SK-N-SH (cell line): ENCODE data around the gene TGFBR3. TPM values are rescaled to one million over a fixed set of nuclear protein-coding genes. Genes with fewer than 3 reads are reported as not detected.

Experiments used
- CTCF ChIA-PET: fragments of 300-600, 350-600 bp; formaldehyde crosslinking; extraction: SDS; loops from one replicate; lab custom pipeline; 2021; lab: Yijun Ruan, JAX
- POLR2A ChIA-PET: fragments of 350-600 bp; sonication (Branson Sonifier 250); formaldehyde crosslinking; extraction: SDS; loops from one replicate; lab custom pipeline; 2020; ENCODE audit warnings: antibody characterized with exemption, inconsistent platforms; lab: Yijun Ruan, JAX
- DNase-seq: peaks from one replicate; pipeline ENCODE4 v3.0.0; 2012
- H2AFZ ChIP-seq: fragments of 200-600 bp; sonication (generic); 2 replicates; pipeline ENCODE4 v1.8.1; 2016; ENCODE audit warnings: antibody characterized with exemption, mild to moderate bottlenecking, low read depth
- H3F3A ChIP-seq: fragments of 200-600 bp; sonication (generic); replicated peaks from 2 replicates; pipeline ENCODE3; 2016; ENCODE audit warnings: antibody characterized with exemption, mild to moderate bottlenecking; ENCODE audit not compliant: insufficient read depth
- H3K27ac ChIP-seq, 2 experiments: fragments of 200-500 bp in 1 of 2; fragments of 200-600 bp in 1 of 2; sonication (Bioruptor generic) in 1 of 2; sonication (generic), shearing (Covaris generic) in 1 of 2; 2 replicates each; pipeline versions ENCODE4 v1.5.1 to v1.6.1; 2014 to 2016; ENCODE audit warnings: low read depth in 2 of 2, inconsistent platforms in 1 of 2, low read length in 1 of 2, mild to moderate bottlenecking in 1 of 2, mixed read lengths in 1 of 2
- H3K27me3 ChIP-seq: fragments of 200-600 bp; sonication (generic), shearing (Covaris generic); 2 replicates; pipeline ENCODE4 v1.6.1; 2016; ENCODE audit warnings: mixed run types; ENCODE audit not compliant: insufficient read depth
- H3K36me3 ChIP-seq, 2 experiments: fragments of 200-500 bp in 1 of 2; fragments of 200-600 bp in 1 of 2; sonication (Bioruptor generic) in 1 of 2; sonication (generic) in 1 of 2; replicated peaks in 1 of 2; 2 replicates each; pipeline versions ENCODE3 to v1.5.1; 2014 to 2016; ENCODE audit warnings: low read length in 1 of 2, mild to moderate bottlenecking in 1 of 2; ENCODE audit not compliant: insufficient read depth in 2 of 2, control insufficient read depth in 1 of 2
- H3K4me1 ChIP-seq, 2 experiments: fragments of 200-500 bp in 1 of 2; fragments of 200-600 bp in 1 of 2; sonication (Bioruptor generic) in 1 of 2; sonication (generic), shearing (Covaris generic) in 1 of 2; 2 replicates each; pipeline versions ENCODE4 v1.5.1 to v1.6.1; 2014 to 2016; ENCODE audit warnings: low read depth in 1 of 2, low read length in 1 of 2, mixed run types in 1 of 2; ENCODE audit not compliant: insufficient read depth in 2 of 2, control insufficient read depth in 1 of 2
- H3K4me2 ChIP-seq: fragments of 200-600 bp; sonication (generic), shearing (Covaris generic); 2 replicates; pipeline ENCODE4 v1.6.1; 2017; ENCODE audit warnings: mixed run types
- H3K4me3 ChIP-seq, 2 experiments: fragments of 200-500 bp in 1 of 2; fragments of 200-600 bp in 1 of 2; sonication (Bioruptor generic) in 1 of 2; sonication (generic), shearing (Covaris generic) in 1 of 2; 2 replicates each; pipeline versions ENCODE4 v1.5.1 to v1.8.1; 2014 to 2016; ENCODE audit warnings: low read depth in 2 of 2, inconsistent platforms in 1 of 2, low read length in 1 of 2, mild to moderate bottlenecking in 1 of 2, mixed read lengths in 1 of 2, moderate library complexity in 1 of 2
- H3K79me2 ChIP-seq: fragments of 200-600 bp; sonication (generic); 2 replicates; pipeline ENCODE4 v1.8.1; 2017; ENCODE audit warnings: mild to moderate bottlenecking; ENCODE audit not compliant: insufficient read depth
- H3K9ac ChIP-seq: fragments of 200-600 bp; sonication (generic); 2 replicates; pipeline ENCODE4 v1.6.1; 2017; ENCODE audit warnings: mixed run types
- H3K9me2 ChIP-seq: fragments of 200-600 bp; sonication (generic); 2 replicates; pipeline ENCODE4 v1.6.1; 2017; ENCODE audit warnings: mixed run types
- H3K9me3 ChIP-seq: fragments of 200-600 bp; sonication (generic); 2 replicates; pipeline ENCODE4 v1.6.1; 2017; ENCODE audit warnings: mixed run types, mild to moderate bottlenecking, moderate library complexity
- H4K20me1 ChIP-seq: fragments of 200-600 bp; sonication (generic); 2 replicates; pipeline ENCODE4 v1.6.1; 2017; ENCODE audit warnings: mild to moderate bottlenecking, mixed run types; ENCODE audit not compliant: insufficient read depth
- CTCF ChIP-seq: fragments of 200-600 bp; sonication (generic); IDR thresholded peaks from 2 replicates; pipeline ENCODE4 v1.6.1; 2017; ENCODE audit warnings: antibody characterized with exemption, mild to moderate bottlenecking, moderate library complexity
- ELF1 ChIP-seq: IDR thresholded peaks from 2 replicates; pipeline ENCODE4 v1.4.0; 2012
- EP300 ChIP-seq, 2 experiments: IDR thresholded peaks; 2 replicates each; pipeline versions ENCODE4 v1.4.0 to v1.6.1; 2012; ENCODE audit warnings: borderline replicate concordance in 1 of 2, low read depth in 1 of 2, low read length in 1 of 2
- EZH2phosphoT487 ChIP-seq: fragments of 200-600 bp; sonication (generic); IDR thresholded peaks from 2 replicates; pipeline ENCODE4 v1.6.1; 2017; ENCODE audit warnings: low read depth, mixed run types, mild to moderate bottlenecking, antibody characterized with exemption, moderate library complexity, borderline replicate concordance
- FOXJ3 ChIP-seq: sonication (generic); formaldehyde crosslinking; IDR thresholded peaks from 2 replicates; pipeline ENCODE4 v1.5.1; 2020; ENCODE audit warnings: mild to moderate bottlenecking, missing genetic modification reagents
- FOXM1 ChIP-seq: IDR thresholded peaks from 2 replicates; pipeline ENCODE4 v1.4.0; 2012; ENCODE audit warnings: low read depth, mild to moderate bottlenecking
- GABPA ChIP-seq: IDR thresholded peaks from 2 replicates; pipeline ENCODE4 v1.4.0; 2012; ENCODE audit warnings: low read depth, mild to moderate bottlenecking
- IRF3 ChIP-seq: fragments of 150-350 bp; IDR thresholded peaks from 2 replicates; pipeline ENCODE4 v1.6.1; 2016; ENCODE audit warnings: mild to moderate bottlenecking, low read depth, low read length
- JUND ChIP-seq: IDR thresholded peaks from 2 replicates; pipeline ENCODE4 v1.4.0; 2012
- RAD21 ChIP-seq: IDR thresholded peaks from 2 replicates; pipeline ENCODE4 v1.6.1; 2012; ENCODE audit warnings: mild to moderate bottlenecking, low read length
- RCOR1 ChIP-seq: fragments of 150-350 bp; IDR thresholded peaks from 2 replicates; pipeline ENCODE4 v1.6.1; 2017; ENCODE audit warnings: antibody characterized with exemption, low read length
- RFX5 ChIP-seq: IDR thresholded peaks from 2 replicates; pipeline ENCODE4 v1.6.1; 2012; ENCODE audit warnings: mild to moderate bottlenecking, improper control_type of control experiment, low read length
- SMC3 ChIP-seq: IDR thresholded peaks from 2 replicates; pipeline ENCODE4 v1.6.1; 2012; ENCODE audit warnings: low read depth, low read length, improper control_type of control experiment
- TAF1 ChIP-seq: IDR thresholded peaks from 2 replicates; pipeline ENCODE4 v1.6.1; 2012; ENCODE audit warnings: low read depth, mild to moderate bottlenecking, low read length, moderate library complexity, borderline replicate concordance
- TEAD4 ChIP-seq: IDR thresholded peaks from 2 replicates; pipeline ENCODE4 v1.4.0; 2012; ENCODE audit warnings: mild to moderate bottlenecking, borderline replicate concordance; ENCODE audit not compliant: insufficient read depth
- YY1 ChIP-seq: IDR thresholded peaks from 2 replicates; pipeline ENCODE4 v1.4.0; 2012; ENCODE audit warnings: low read depth, mild to moderate bottlenecking
- ZBTB33 ChIP-seq: IDR thresholded peaks from 2 replicates; pipeline ENCODE4 v1.4.0; 2012; ENCODE audit warnings: low read depth, borderline replicate concordance
- WGBS: methylation state at CpG from one replicate; pipeline ENCODE4 v1.1.6; 2017; ENCODE audit warnings: low lambda C conversion rate; 5-methylcytosine and 5-hydroxymethylcytosine counted together
- polyA plus RNA-seq, 3 experiments: library from polyadenylated mRNA; depleted of rRNA; stranded (reverse); fragments of >200 nt; gene quantifications; 2 replicates each; pipeline ENCODE4 v1.2.3, GENCODE V29; 2012

TGFBR3 gene
- polyA plus RNA-seq, 1 of the 3 experiments (the other 2 are of a cell fraction), result 0.07 TPM

- Histone ChIP-seq H3K4me3 (no peak overlapping the region), H4K20me1 (no peaks in the 10 kb centered on the region), H3K4me1 (no peaks in the 10 kb centered on the region; a peak in 1 of 4 replicates), H3K27ac (no peak overlapping the region), H2AFZ (no peak overlapping the region), H3F3A (no peaks in the 10 kb centered on the region), H3K4me2 (no peak overlapping the region), H3K9me3 (no peaks in the 10 kb centered on the region), H3K27me3 (peaks cover 29% of the 10 kb centered on the region; the same call in 1 of the 2 replicates), H3K79me2 (no peaks in the 10 kb centered on the region), H3K36me3 (no peaks in the 10 kb centered on the region), H3K9me2 (no peaks in the 10 kb centered on the region), H3K9ac (no peak overlapping the region)
- 13% methylated on average over 2 of the region's 2 CpGs for WGBS
- TF ChIP-seq FOXM1, result no peak
- no peak for TF ChIP-seq FOXJ3
- no peak for TF ChIP-seq EP300 (IDR thresholded peaks at IDR 0.05; ENCODE audit: borderline replicate concordance in 1 of 2, low read depth in 1 of 2, low read length in 1 of 2)
- TF ChIP-seq IRF3, result no peak
- TF ChIP-seq RCOR1, result no peak
- no peak for DNase-seq
- ChIA-PET POLR2A (no interaction called here), CTCF (no interaction called here)
These were observed 38.1 kb downstream of the TGFBR3 start for GRCh38 chr1:91847851-91848250.

- Histone ChIP-seq H3K9me3 (no peaks in the 10 kb centered on the region), H3K27ac (no peak overlapping the region), H3K79me2 (no peaks in the 10 kb centered on the region), H3K4me1 (no peaks in the 10 kb centered on the region; a peak in 1 of 4 replicates), H3K9me2 (no peaks in the 10 kb centered on the region), H3K4me2 (no peak overlapping the region), H3F3A (no peaks in the 10 kb centered on the region), H4K20me1 (no peaks in the 10 kb centered on the region), H2AFZ (no peak overlapping the region), H3K9ac (no peak overlapping the region), H3K36me3 (no peaks in the 10 kb centered on the region), H3K27me3 (peaks cover 29% of the 10 kb centered on the region; the same call in 1 of the 2 replicates), H3K4me3 (no peak overlapping the region)
- DNase-seq, result no peak
- TF ChIP-seq RFX5, result no peak
- 3% methylated on average over 2 of the region's 2 CpGs for WGBS
- ChIA-PET CTCF (no interaction called here), POLR2A (no interaction called here)
These were observed 39.3 kb downstream of the TGFBR3 start for GRCh38 chr1:91846639-91847013.

GRCh38 chr1:91846007-91846638 lies 39.8 kb downstream of the TGFBR3 start:
- Histone ChIP-seq H3K9me3 (no peaks in the 10 kb centered on the region), H3K27me3 (peaks cover 33% of the 10 kb centered on the region; the same call in 1 of the 2 replicates), H3K4me3 (no peak overlapping the region), H3F3A (no peaks in the 10 kb centered on the region), H3K9ac (no peak overlapping the region), H3K27ac (no peak overlapping the region), H2AFZ (no peak overlapping the region), H3K4me1 (no peaks in the 10 kb centered on the region), H3K9me2 (no peaks in the 10 kb centered on the region), H3K36me3 (no peaks in the 10 kb centered on the region), H3K79me2 (no peaks in the 10 kb centered on the region), H3K4me2 (no peak overlapping the region), H4K20me1 (no peaks in the 10 kb centered on the region)
- no peak for DNase-seq
- WGBS, result 1% methylated on average over 6 of the region's 6 CpGs
- ChIA-PET CTCF (no interaction called here), POLR2A (no interaction called here)
- TF ChIP-seq TAF1 (no peak), RAD21 (no peak), ZBTB33 (no peak), ELF1 (no peak), EP300 (IDR thresholded peaks at IDR 0.05; ENCODE audit: borderline replicate concordance in 1 of 2, low read depth in 1 of 2, low read length in 1 of 2) (no peak), TEAD4 (no peak), EZH2phosphoT487 (no peak), YY1 (no peak), JUND (no peak), GABPA (no peak), SMC3 (no peak), CTCF (no peak)
